Mucosa of descending colon (tissue), 3 donors: ENCODE data around the gene RANBP10. TPM values are rescaled to one million over a fixed set of nuclear protein-coding genes. Genes with fewer than 3 reads are reported as not detected.

Source experiments
- ATAC-seq: fragments of 200-7000 bp; cut with Tn5 transposase; one replicate; pipeline ENCODE4 v1.9.1; 2020; ENCODE audit warnings: mild to moderate bottlenecking, moderate library complexity
- DNase-seq, 3 donors: peaks; one replicate each; pipeline ENCODE4 v3.0.0-alpha.2; 2020
- H3K36me3 ChIP-seq: fragments of 200-600 bp; one replicate; pipeline ENCODE4 v1.8.0; 2021; ENCODE audit warnings: low read depth, mild to moderate bottlenecking
- H3K4me1 ChIP-seq: fragments of 200-600 bp; one replicate; pipeline ENCODE4 v1.8.0; 2021; ENCODE audit warnings: low read depth, mild to moderate bottlenecking
- H3K4me3 ChIP-seq: fragments of 200-600 bp; one replicate; pipeline ENCODE4 v1.8.0; 2021; ENCODE audit warnings: mild to moderate bottlenecking
- H3K9me3 ChIP-seq: fragments of 200-600 bp; one replicate; pipeline ENCODE4 v1.8.0; 2021; ENCODE audit warnings: mild to moderate bottlenecking
- intact Hi-C, 2 donors: fragments of 100-400 bp; cut with DNase I in 1 of 2; cut with micrococcal nuclease in 1 of 2; formaldehyde crosslinking; loops; one replicate each; pipeline versions ENCODE4 v1.11.0 to v1.11.1; 2022; cut with DNase I, micrococcal nuclease
- total RNA-seq, 3 donors: library from RNA; stranded (reverse); fragmentation: NEBNext Ultra II Directional in 2 of 3; extraction: Animal tissue kit (Norgen Biotek cat#: 25700) in 2 of 3; gene quantifications; one replicate each; pipeline versions ENCODE4 v1.2.1 to v1.2.4, GENCODE V29; 2021 to 2023
- TF ChIP-seq, protein P1 (sequence below): fragments of 200-600 bp; IDR thresholded peaks from one replicate; pipeline ENCODE4 v1.8.0; 2022; ENCODE audit warnings: antibody characterized with exemption, mild to moderate bottlenecking
- donor health status: DM: no; HTN: no; CAD: no; lungs with moderate emphysema.
- donor health status: DM: no; HTN: no; CAD: no.
- donor health status: DM: no; HTN: yes; CAD: no.

The RANBP10 gene
- total RNA-seq, 3 donors from 2014 or later: 19.6 to 24.1 (median 20.6) TPM

DNA sequence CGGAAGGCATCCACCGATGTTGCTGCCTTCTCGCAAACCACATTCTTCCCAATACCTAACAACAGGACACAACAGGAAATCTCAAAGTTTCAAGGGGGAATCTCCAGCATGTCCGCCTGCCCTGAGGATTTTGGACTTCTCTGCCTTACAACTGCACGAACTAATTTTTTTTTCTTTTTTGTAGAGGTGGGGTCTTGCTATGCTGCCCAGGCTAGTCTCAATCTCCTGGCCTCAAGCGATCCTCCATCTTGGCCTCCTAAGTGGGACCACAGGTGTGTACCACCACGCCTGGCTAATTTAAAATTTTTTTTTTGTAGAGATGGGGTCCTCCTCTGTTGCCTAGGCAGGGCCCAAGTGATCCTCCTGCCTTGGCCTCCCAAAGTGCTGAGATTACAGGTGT, 130.4 kb downstream of the RANBP10 start:
- peaks cover 29% of the 10 kb centered on the region for H3K4me1 ChIP-seq
- H3K4me3 ChIP-seq: no peak overlapping the region
- H3K36me3 ChIP-seq: no peaks in the 10 kb centered on the region
- no peak for ATAC-seq
- H3K9me3 ChIP-seq: no peaks in the 10 kb centered on the region
- TF ChIP-seq, protein P1, sequence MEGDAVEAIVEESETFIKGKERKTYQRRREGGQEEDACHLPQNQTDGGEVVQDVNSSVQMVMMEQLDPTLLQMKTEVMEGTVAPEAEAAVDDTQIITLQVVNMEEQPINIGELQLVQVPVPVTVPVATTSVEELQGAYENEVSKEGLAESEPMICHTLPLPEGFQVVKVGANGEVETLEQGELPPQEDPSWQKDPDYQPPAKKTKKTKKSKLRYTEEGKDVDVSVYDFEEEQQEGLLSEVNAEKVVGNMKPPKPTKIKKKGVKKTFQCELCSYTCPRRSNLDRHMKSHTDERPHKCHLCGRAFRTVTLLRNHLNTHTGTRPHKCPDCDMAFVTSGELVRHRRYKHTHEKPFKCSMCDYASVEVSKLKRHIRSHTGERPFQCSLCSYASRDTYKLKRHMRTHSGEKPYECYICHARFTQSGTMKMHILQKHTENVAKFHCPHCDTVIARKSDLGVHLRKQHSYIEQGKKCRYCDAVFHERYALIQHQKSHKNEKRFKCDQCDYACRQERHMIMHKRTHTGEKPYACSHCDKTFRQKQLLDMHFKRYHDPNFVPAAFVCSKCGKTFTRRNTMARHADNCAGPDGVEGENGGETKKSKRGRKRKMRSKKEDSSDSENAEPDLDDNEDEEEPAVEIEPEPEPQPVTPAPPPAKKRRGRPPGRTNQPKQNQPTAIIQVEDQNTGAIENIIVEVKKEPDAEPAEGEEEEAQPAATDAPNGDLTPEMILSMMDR: no peak
- intact Hi-C loops: no loop called here
- no peak for DNase-seq

DNA sequence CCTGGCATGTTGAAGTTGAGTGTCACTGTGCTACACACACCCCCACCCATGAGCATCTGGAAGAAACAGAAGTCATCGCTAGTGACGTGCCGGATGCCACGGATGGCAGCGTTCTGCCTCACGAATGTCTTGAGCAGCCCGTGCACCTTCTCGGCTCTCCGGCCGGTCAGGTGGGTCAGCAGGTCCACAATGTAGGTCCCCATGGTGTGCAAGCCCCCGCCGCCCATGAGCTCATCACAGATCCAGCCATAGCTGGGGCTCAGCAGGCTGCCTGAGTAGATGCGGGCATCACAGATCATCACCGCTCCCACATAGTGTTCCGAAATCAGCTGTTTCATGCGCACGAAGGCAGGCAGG, 130.8 kb downstream of the RANBP10 start:
- TF ChIP-seq, protein P1: no peak
- intact Hi-C loops: no loop called here
- Histone ChIP-seq H3K9me3 (no peaks in the 10 kb centered on the region), H3K36me3 (no peaks in the 10 kb centered on the region), H3K4me3 (no peak overlapping the region), H3K4me1 (peaks cover 29% of the 10 kb centered on the region)
- no peak for ATAC-seq
- DNase-seq: no peak

DNA sequence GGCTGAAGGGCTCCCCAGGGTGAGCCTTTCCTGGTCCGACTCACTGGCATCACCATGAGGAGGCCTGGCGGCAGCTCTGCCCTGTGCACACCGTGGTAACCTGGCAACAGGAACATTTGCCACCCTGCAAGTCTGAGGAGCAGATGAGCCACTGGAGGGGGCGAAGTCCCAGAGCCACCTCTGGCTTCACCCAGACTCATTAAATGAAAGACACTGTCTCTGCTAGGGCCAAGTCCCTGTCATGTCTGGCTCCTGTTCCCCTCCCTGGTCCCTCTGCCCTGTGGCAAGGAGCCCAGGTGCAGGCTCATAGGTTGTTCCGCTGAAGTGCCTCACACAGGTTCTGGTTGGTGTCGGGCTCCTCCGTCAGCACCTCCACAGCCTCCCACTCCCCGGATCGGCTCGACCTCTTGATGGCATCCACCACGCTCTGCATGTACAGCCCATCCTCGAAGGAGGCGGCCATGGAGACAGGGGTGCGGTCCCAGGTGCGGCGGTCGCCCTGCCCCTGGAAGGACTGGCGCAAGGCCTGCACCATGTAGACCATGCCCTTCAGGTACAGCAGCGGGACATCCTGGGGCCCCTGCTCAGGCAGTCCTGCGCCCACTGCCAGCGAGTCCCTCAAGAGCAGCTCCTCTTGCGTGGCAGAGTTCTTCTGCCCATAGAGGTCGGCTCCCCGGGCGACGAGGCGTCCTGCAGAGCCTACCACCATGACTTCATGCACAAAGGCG, 131.3 kb downstream of the RANBP10 start:
- peak in 1 of 3 donors; percentile 75 for DNase-seq
- ATAC-seq: peak; percentile 46
- intact Hi-C loops: no loop called here
- Histone ChIP-seq H3K4me3 (no peak overlapping the region), H3K4me1 (peaks cover 29% of the 10 kb centered on the region), H3K36me3 (no peaks in the 10 kb centered on the region), H3K9me3 (no peaks in the 10 kb centered on the region)
- TF ChIP-seq, protein P1: no peak

DNA sequence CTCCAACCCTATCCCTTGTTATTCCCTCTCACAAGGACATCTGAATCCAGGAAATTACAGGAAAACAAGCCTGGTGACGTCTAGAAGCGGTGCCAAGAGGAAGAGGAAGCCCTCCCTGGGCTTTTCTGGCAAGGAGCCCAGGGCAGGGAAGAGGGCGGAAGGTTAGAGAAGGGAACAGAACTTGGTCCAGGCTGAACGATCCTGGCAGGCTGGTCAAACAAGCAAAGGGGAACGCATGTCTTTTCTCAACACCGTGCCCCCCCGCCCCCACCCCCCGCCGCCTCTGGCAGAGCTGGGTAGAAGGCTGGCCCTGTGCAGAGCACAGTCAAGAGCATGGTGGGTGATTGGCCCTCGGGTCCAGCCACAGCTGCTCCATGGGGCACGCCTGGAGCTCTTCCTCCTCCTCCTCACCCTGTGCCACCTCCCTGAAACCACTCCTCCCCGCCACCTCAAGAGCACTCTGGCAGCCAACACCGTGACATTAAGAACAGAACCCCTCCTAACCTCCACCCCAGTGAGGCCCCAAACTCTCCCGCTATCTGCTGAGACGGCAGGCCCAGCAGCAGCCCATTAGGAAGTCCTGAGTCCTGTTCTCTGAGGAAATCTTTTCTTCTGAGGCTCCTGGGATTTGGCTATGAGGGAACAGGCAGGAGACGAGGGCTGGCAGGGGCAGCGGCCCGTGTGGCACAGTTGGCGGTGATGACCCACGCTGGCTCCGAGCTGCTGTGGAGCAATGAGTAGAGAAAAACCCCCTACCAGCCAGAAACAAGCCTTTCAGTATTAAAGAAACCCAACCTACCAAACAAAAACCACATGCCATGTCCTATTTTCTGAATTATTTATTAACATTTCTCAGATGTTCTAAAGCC, 132.4 kb downstream of the RANBP10 start:
- Histone ChIP-seq H3K9me3 (no peaks in the 10 kb centered on the region), H3K4me3 (no peak overlapping the region), H3K36me3 (no peaks in the 10 kb centered on the region), H3K4me1 (peaks cover 27% of the 10 kb centered on the region)
- ATAC-seq (peak; percentile 75), DNase-seq (peak; percentile 84 to 86 (median 85))
- TF ChIP-seq, protein P1: no peak
- intact Hi-C loops: no loop called here

Other genes starting within 250 kb of the RANBP10 start
- 10 to 100 TPM; 41.1 to 55.5 (median 43.4) TPM for gene CTCF, start 244.0 kb downstream of the RANBP10 start, total RNA-seq
- gene CARMIL2, start 161.4 kb downstream of the RANBP10 start, total RNA-seq: 1 to 10 TPM; 1.8 to 4.9 (median 4.2) TPM
- gene ACD, start 146.3 kb downstream of the RANBP10 start, total RNA-seq: 10 to 100 TPM in 2 of 3 donors, 1 to 10 TPM in 1; 8.9 to 17.1 (median 11.5) TPM
- gene PARD6A, start 145.6 kb downstream of the RANBP10 start, total RNA-seq: 1 to 10 TPM; 2.3 to 9.1 (median 3.7) TPM
- gene ENKD1, start 139.8 kb downstream of the RANBP10 start, total RNA-seq: 10 to 100 TPM in 1 of 3 donors, 1 to 10 TPM in 2; 8.5 to 23.3 (median 9.0) TPM
- 1 to 10 TPM in 2 of 3 donors, under 1 TPM in 1; 0.67 to 6.8 (median 1.2) TPM for gene C16orf86, start 139.7 kb downstream of the RANBP10 start, total RNA-seq
- gene GFOD2, start 87.2 kb downstream of the RANBP10 start, total RNA-seq: 10 to 100 TPM; 25.6 to 29.2 (median 27.9) TPM
- gene TSNAXIP1, start 329 bp upstream of the RANBP10 start, total RNA-seq: 1 to 10 TPM in 1 of 3 donors, under 1 TPM in 2; 0.41 to 2.0 (median 0.48) TPM
- gene THAP11, start 35.8 kb upstream of the RANBP10 start, total RNA-seq: 10 to 100 TPM; 18.1 to 43.3 (median 20.5) TPM
- 10 to 100 TPM; 56.0 to 69.3 (median 58.0) TPM for gene NUTF2, start 40.4 kb upstream of the RANBP10 start, total RNA-seq
- 10 to 100 TPM; 33.2 to 55.0 (median 36.6) TPM for gene CENPT, start 41.1 kb upstream of the RANBP10 start, total RNA-seq
- 10 to 100 TPM; 58.3 to 82.0 (median 64.6) TPM for gene EDC4, start 66.5 kb upstream of the RANBP10 start, total RNA-seq
- under 1 TPM in 2 of 3 donors, not detected in 1; 0.49 to 0.99 TPM for gene NRN1L, start 78.3 kb upstream of the RANBP10 start, total RNA-seq
- gene PSKH1, start 86.7 kb upstream of the RANBP10 start, total RNA-seq: 10 to 100 TPM; 33.8 to 43.3 (median 38.1) TPM
- 1 to 10 TPM in 1 of 3 donors, under 1 TPM in 2; 0.61 to 2.3 (median 0.80) TPM for gene CTRL, start 125.3 kb upstream of the RANBP10 start, total RNA-seq
- gene PSMB10, start 130.3 kb upstream of the RANBP10 start, total RNA-seq: 100 to 1,000 TPM in 2 of 3 donors, 10 to 100 TPM in 1; 96.9 to 175 (median 139) TPM
- gene LCAT, start 137.6 kb upstream of the RANBP10 start, total RNA-seq: 10 to 100 TPM in 1 of 3 donors, 1 to 10 TPM in 2; 2.2 to 20.3 (median 9.4) TPM
- 10 to 100 TPM in 2 of 3 donors, 1 to 10 TPM in 1; 4.0 to 68.5 (median 22.2) TPM for gene SLC12A4, start 162.1 kb upstream of the RANBP10 start, total RNA-seq
- gene DPEP3, start 173.9 kb upstream of the RANBP10 start, total RNA-seq: not detected
- 1 to 10 TPM; 1.5 to 2.8 (median 1.6) TPM for gene DPEP2, start 192.9 kb upstream of the RANBP10 start, total RNA-seq
- gene DPEP2NB, start 209.4 kb upstream of the RANBP10 start, total RNA-seq: not detected
- 1 to 10 TPM; 6.1 to 7.2 (median 6.8) TPM for gene DDX28, start 216.7 kb upstream of the RANBP10 start, total RNA-seq
- 10 to 100 TPM; 11.6 to 13.5 (median 12.6) TPM for gene DUS2, start 216.7 kb upstream of the RANBP10 start, total RNA-seq